IMR-90 (cell line): ENCODE data around the gene BBS12. TPM values are rescaled to one million over a fixed set of nuclear protein-coding genes. Genes with fewer than 3 reads are reported as not detected.

Source experiments
- ATAC-seq: fragments of 200-7000 bp; cut with Tn5 transposase; 2 replicates; pipeline ENCODE4 v1.9.1; 2020; ENCODE audit warnings: low read depth, mild to moderate bottlenecking, moderate library complexity
- Bru-seq: library from RNA; stranded (reverse); fragments of 400-500 nt; gene quantifications from one replicate; lab custom pipeline; 2021; lab: Mats Ljungman, UMichigan
- BruChase-seq, 2 experiments: library from RNA; stranded (reverse); fragments of 400-500 nt; gene quantifications; one replicate each; lab custom pipeline; 2021; lab: Mats Ljungman, UMichigan
- BruUV-seq: library from RNA; stranded (reverse); fragments of 400-500 nt; replicated peaks from 2 replicates; lab custom pipeline; 2021; lab: Mats Ljungman, UMichigan
- CTCF ChIA-PET: fragments of 300-600 bp; formaldehyde crosslinking; extraction: SDS; loops from one replicate; lab custom pipeline; 2021; ENCODE audit warnings: antibody characterized with exemption; lab: Yijun Ruan, JAX
- POLR2A ChIA-PET: fragments of 300-600 bp; sonication (Branson Sonifier 250); formaldehyde crosslinking; loops from one replicate; lab custom pipeline; 2022; ENCODE audit warnings: antibody characterized with exemption; ENCODE audit not compliant: unreplicated experiment; lab: Charles Lee
- DNase-seq: peaks from one replicate; pipeline ENCODE4 v3.0.0; 2013
- H2AFZ ChIP-seq: replicated peaks from 2 replicates; pipeline ENCODE3; 2013; ENCODE audit warnings: low read length, mild to moderate bottlenecking; ENCODE audit not compliant: poor library complexity
- H2AK5ac ChIP-seq: 2 replicates; pipeline ENCODE4 v1.6.1; 2013; ENCODE audit warnings: low read depth, low read length, inconsistent platforms
- H2AK9ac ChIP-seq: replicated peaks from 2 replicates; pipeline ENCODE3; 2013; ENCODE audit warnings: mild to moderate bottlenecking, low read depth, low read length, moderate library complexity; ENCODE audit not compliant: poor library complexity
- H2BK120ac ChIP-seq: 2 replicates; pipeline ENCODE4 v1.6.1; 2013; ENCODE audit warnings: low read depth, low read length, inconsistent platforms
- H2BK15ac ChIP-seq: 3 replicates; pipeline ENCODE4 v1.6.1; 2013; ENCODE audit warnings: low read depth, low read length, inconsistent platforms
- H2BK20ac ChIP-seq: 2 replicates; pipeline ENCODE4 v1.6.1; 2013; ENCODE audit warnings: low read depth, mild to moderate bottlenecking, inconsistent platforms, low read length, moderate library complexity
- H2BK5ac ChIP-seq: 2 replicates; pipeline ENCODE4 v1.6.1; 2013; ENCODE audit warnings: mild to moderate bottlenecking, low read depth, low read length, inconsistent platforms; ENCODE audit not compliant: poor library complexity, severe bottlenecking
- H3K14ac ChIP-seq: replicated peaks from 2 replicates; pipeline ENCODE4 v1.6.1; 2013; ENCODE audit warnings: low read depth, low read length, inconsistent platforms
- H3K18ac ChIP-seq: 2 replicates; pipeline ENCODE4 v1.6.1; 2013; ENCODE audit warnings: low read depth, low read length, control low read depth
- H3K23ac ChIP-seq: 2 replicates; pipeline ENCODE4 v1.6.1; 2013; ENCODE audit warnings: low read depth, low read length, inconsistent platforms
- H3K27ac ChIP-seq: 2 replicates; pipeline ENCODE4 v1.5.1; 2013; ENCODE audit warnings: mild to moderate bottlenecking, control low read depth, low read length; ENCODE audit not compliant: insufficient read depth
- H3K27me3 ChIP-seq: 2 replicates; pipeline ENCODE4 v1.6.1; 2013; ENCODE audit warnings: low read length; ENCODE audit not compliant: control insufficient read depth, insufficient read depth
- H3K36me3 ChIP-seq: 2 replicates; pipeline ENCODE4 v1.6.1; 2013; ENCODE audit warnings: low read length, mixed read lengths; ENCODE audit not compliant: control insufficient read depth, insufficient read depth
- H3K4ac ChIP-seq: 2 replicates; pipeline ENCODE4 v1.6.1; 2013; ENCODE audit warnings: low read depth, low read length, inconsistent platforms
- H3K4me1 ChIP-seq: 2 replicates; pipeline ENCODE4 v1.6.1; 2013; ENCODE audit warnings: low read length, mixed read lengths; ENCODE audit not compliant: control insufficient read depth, insufficient read depth
- H3K4me2 ChIP-seq: 2 replicates; pipeline ENCODE4 v1.6.1; 2013; ENCODE audit warnings: low read depth, mild to moderate bottlenecking, control low read depth, low read length, moderate library complexity
- H3K4me3 ChIP-seq: 2 replicates; pipeline ENCODE4 v1.5.1; 2013; ENCODE audit warnings: low read depth, mild to moderate bottlenecking, control low read depth, low read length, moderate library complexity; ENCODE audit not compliant: insufficient read depth
- H3K56ac ChIP-seq: 2 replicates; pipeline ENCODE4 v1.6.1; 2013; ENCODE audit warnings: low read length, inconsistent platforms; ENCODE audit not compliant: insufficient read depth; ENCODE audit errors: extremely low read depth
- H3K79me1 ChIP-seq, 2 experiments: 2 replicates each; pipeline ENCODE4 v1.6.1; 2013; ENCODE audit warnings: low read length in 2 of 2, inconsistent platforms in 1 of 2, low read depth in 1 of 2
- H3K9ac ChIP-seq: 2 replicates; pipeline ENCODE4 v1.6.1; 2013; ENCODE audit warnings: low read depth, low read length, control low read depth
- H3K9me1 ChIP-seq: 2 replicates; pipeline ENCODE4 v1.6.1; 2013; ENCODE audit warnings: low read length, inconsistent platforms; ENCODE audit not compliant: insufficient read depth
- H3K9me3 ChIP-seq: 2 replicates; pipeline ENCODE4 v1.6.1; 2013; ENCODE audit warnings: low read length; ENCODE audit not compliant: control insufficient read depth, insufficient read depth
- H4K20me1 ChIP-seq: 2 replicates; pipeline ENCODE4 v1.6.1; 2013; ENCODE audit warnings: low read length, inconsistent platforms; ENCODE audit not compliant: insufficient read depth
- H4K5ac ChIP-seq: 2 replicates; pipeline ENCODE4 v1.6.1; 2013; ENCODE audit warnings: mild to moderate bottlenecking, low read depth, low read length, control low read depth
- H4K8ac ChIP-seq, 2 experiments: 2 replicates each; pipeline ENCODE4 v1.6.1; 2013; ENCODE audit warnings: low read depth in 2 of 2, low read length in 2 of 2, control low read depth in 1 of 2, inconsistent platforms in 1 of 2
- H4K91ac ChIP-seq: 2 replicates; pipeline ENCODE4 v1.6.1; 2013; ENCODE audit warnings: low read depth, low read length, inconsistent platforms; ENCODE audit not compliant: insufficient read depth
- BHLHE40 ChIP-seq: fragments of 150-350 bp; IDR thresholded peaks from 2 replicates; pipeline ENCODE4 v1.6.1; 2016; ENCODE audit warnings: mild to moderate bottlenecking, low read depth, low read length
- CHD1 ChIP-seq: IDR thresholded peaks from 2 replicates; pipeline ENCODE4 v1.6.1; 2012; ENCODE audit warnings: low read depth, low read length, improper control_type of control experiment
- FOS ChIP-seq: fragments of 150-350 bp; IDR thresholded peaks from 2 replicates; pipeline ENCODE4 v1.6.1; 2016; ENCODE audit warnings: low read depth, low read length
- MAZ ChIP-seq: IDR thresholded peaks from 2 replicates; pipeline ENCODE4 v1.6.1; 2012; ENCODE audit warnings: low read depth, mild to moderate bottlenecking, low read length, improper control_type of control experiment, moderate library complexity, borderline replicate concordance
- MXI1 ChIP-seq: IDR thresholded peaks from 2 replicates; pipeline ENCODE4 v1.6.1; 2012; ENCODE audit warnings: low read depth, mild to moderate bottlenecking, low read length, moderate library complexity, borderline replicate concordance
- NFE2L2 ChIP-seq: fragments of 150-350 bp; IDR thresholded peaks from 2 replicates; pipeline ENCODE4 v1.6.1; 2016; ENCODE audit warnings: low read depth, mild to moderate bottlenecking, low read length
- POLR2A ChIP-seq: IDR thresholded peaks from 2 replicates; pipeline ENCODE4 v1.6.1; 2012; ENCODE audit warnings: mild to moderate bottlenecking, low read depth, low read length
- RAD21 ChIP-seq: IDR thresholded peaks from 2 replicates; pipeline ENCODE4 v1.6.1; 2012; ENCODE audit warnings: low read length, improper control_type of control experiment
- RCOR1 ChIP-seq: IDR thresholded peaks from 2 replicates; pipeline ENCODE4 v1.6.1; 2012; ENCODE audit warnings: mild to moderate bottlenecking, low read length, improper control_type of control experiment; ENCODE audit not compliant: insufficient replicate concordance
- RFX5 ChIP-seq: IDR thresholded peaks from 2 replicates; pipeline ENCODE4 v1.8.0; 2012; ENCODE audit warnings: low read depth, mild to moderate bottlenecking, low read length, moderate library complexity
- SMC3 ChIP-seq: fragments of 150-350 bp; IDR thresholded peaks from 2 replicates; pipeline ENCODE4 v1.6.1; 2016; ENCODE audit warnings: low read depth, mild to moderate bottlenecking, antibody characterized with exemption, low read length, moderate library complexity
- WGBS, 2 experiments: methylation state at CpG; one replicate each; pipeline versions ENCODE4 v1.1.5 to v1.1.7; 2013; ENCODE audit warnings: missing lambda C conversion rate in 2 of 2; ENCODE audit not compliant: insufficient read length in 1 of 2; ENCODE audit errors: extremely low coverage in 2 of 2; 5-methylcytosine and 5-hydroxymethylcytosine counted together
- dilution Hi-C: fragments of 300-500 bp; cut with HindIII; formaldehyde crosslinking; loops from one replicate; pipeline ENCODE4 v1.14.3; 2018; ENCODE audit warnings: low sequenced_read_pairs; ENCODE audit not compliant: unreplicated experiment
- in situ Hi-C: fragments of 300-500 bp; cut with MboI; formaldehyde crosslinking; loops from 3 replicates; pipeline ENCODE4 v1.14.3; 2019; ENCODE audit warnings: low sequenced_read_pairs, inconsistent platforms, mixed read lengths
- intact Hi-C: fragments of 100-400 bp; cut with micrococcal nuclease; formaldehyde crosslinking; loops from 2 replicates; pipeline ENCODE4 v1.10.0; 2022
- long read RNA-seq: library from polyadenylated mRNA; unstranded; transcript quantifications from one replicate; pipeline ENCODE4 v2.0.0, GENCODE V29; 2021; ENCODE audit not compliant: unreplicated experiment
- polyA plus RNA-seq, 3 experiments: library from polyadenylated mRNA; depleted of rRNA; stranded (reverse); fragments of >200 nt; gene quantifications; 2 replicates each; pipeline ENCODE4 v1.2.3, GENCODE V29; 2012; ENCODE audit warnings: low replicate concordance in 1 of 3
- total RNA-seq: library from RNA; depleted of rRNA; stranded (reverse); fragments of >200 nt; gene quantifications from 2 replicates; pipeline ENCODE4 v1.2.3, GENCODE V29; 2012; rRNA removed
- TF ChIP-seq, protein P1 (sequence below): conservative IDR thresholded peaks from 2 replicates; pipeline ENCODE4 v1.5.1; 2012; ENCODE audit warnings: mild to moderate bottlenecking, low read depth, low read length, improper control_type of control experiment

The BBS12 gene
- total RNA-seq (5.0 and 5.9 TPM in 2 replicates), polyA plus RNA-seq (2012; rRNA removed) (0.87 and 1.1 TPM in 2 replicates), Bru-seq, nascent RNA (percentile 40 among the genes with signal in this experiment), BruChase-seq, experiment 1, labeled RNA remaining after a 6-hour chase (percentile 35 among the genes with signal in this experiment), BruChase-seq, experiment 2, labeled RNA remaining after a 2-hour chase (percentile 42 among the genes with signal in this experiment)
- 0.27 and 0.43 TPM in 2 replicates for polyA plus RNA-seq (2012; cell fraction: cytosol; rRNA removed)
- polyA plus RNA-seq (2012; cell fraction: nucleus; rRNA removed; ENCODE audit: low replicate concordance): 0.04 and 0.46 TPM in 2 replicates
- long read RNA-seq, transcript BBS12-201 (2 exons, 3,244 nt): major isoform, 11 of 11 reads
- long read RNA-seq, partial matches to known transcripts: 0 of 11 reads
- long read RNA-seq, other reads (novel, unspliced or antisense): 0 of 11 reads

GRCh38 chr4:122732329-122733026 is at the start of gene BBS12:
Gene BBS12, plus strand, starts transcription at chr4:122732704. Its CDS starts 9,189 bp downstream, at chr4:122741893.
- ATAC-seq: peak; percentile 99
- in situ Hi-C loops: no loop called here
- no peaks in the 10 kb centered on the region for H3K9me3 ChIP-seq
- no peaks in the 10 kb centered on the region for H3K27me3 ChIP-seq
- ChIA-PET CTCF (interaction anchor here (1.0 to 1.5 kb wide), 9 partner anchors 13 to 198 kb away, joined by 3 to 6 read pairs (median 3); no protein-coding TSS in a partner anchor), POLR2A (interaction anchor here (0.7 kb wide), 1 partner anchor 130 kb away, joined by 3 read pairs; no protein-coding TSS in a partner anchor)
- H3K27ac ChIP-seq: peak within 1 kb of the TSS; percentile 36
- H4K91ac ChIP-seq: no peak within 1 kb of the TSS
- intact Hi-C loops: loop anchor here (1.0 kb wide), 1 partner anchor 182 kb away; no protein-coding TSS in a partner anchor
- peak within 1 kb of the TSS; percentile 25; the same call in 1 of the 2 replicates for H3K18ac ChIP-seq
- H3K4me3 ChIP-seq: peak within 1 kb of the TSS; percentile 55
- peak within 1 kb of the TSS; percentile 27 for H2BK5ac ChIP-seq
- dilution Hi-C loops: no loop called here
- BruUV-seq: no TSS peak
- peak within 1 kb of the TSS; percentile 42 for H3K4ac ChIP-seq
- peaks cover 2% of the 10 kb centered on the region for H3K4me1 ChIP-seq
- H2AFZ ChIP-seq: peak within 1 kb of the TSS; percentile 92
- no peaks in the 10 kb centered on the region for H4K20me1 ChIP-seq
- peak within 1 kb of the TSS; percentile 37; the same call in 1 of the 2 replicates for H3K56ac ChIP-seq
- peak within 1 kb of the TSS; percentile 57; the same call in 1 of the 2 replicates for H3K23ac ChIP-seq
- 0 out of 2 replicates have a peak within 1 kb of the TSS, but pooled peaks have one; percentile 21 for H2BK120ac ChIP-seq
- H3K14ac ChIP-seq: peak within 1 kb of the TSS; percentile 59
- H4K5ac ChIP-seq: peak within 1 kb of the TSS; percentile 30
- no peak within 1 kb of the TSS; the same call in 2 of the 3 replicates for H2BK15ac ChIP-seq
- H2AK5ac ChIP-seq: peak within 1 kb of the TSS; percentile 20; the same call in 1 of the 2 replicates
- H2BK20ac ChIP-seq: no peak within 1 kb of the TSS; the same call in 1 of the 2 replicates
- peak within 1 kb of the TSS; percentile 87 for H3K4me2 ChIP-seq
- peaks cover 3% of the 10 kb centered on the region; the same call in 1 of the 2 replicates for H3K9me1 ChIP-seq
- H3K79me1 ChIP-seq: peaks cover 7 to 11% of the 10 kb centered on the region in 2 experiments; a peak in 3 of 4 replicates
- H2AK9ac ChIP-seq: peak within 1 kb of the TSS; percentile 51
- DNase-seq: peak; percentile 99
- 0% methylated on average over 16 of the region's 37 CpGs; no CpG with 5 or more reads in 1 of the 2 experiments for WGBS, 2 experiments
- peak within 1 kb of the TSS; percentile 33 to 71; a peak in 3 of 4 replicates for H4K8ac ChIP-seq
- H3K9ac ChIP-seq: peak within 1 kb of the TSS; percentile 68
- H3K36me3 ChIP-seq: no peaks in the 10 kb centered on the region
- TF ChIP-seq RFX5 (peak; percentile 72), FOS (peak; percentile 44; the same call in 1 of the 2 replicates), RCOR1 (no peak), BHLHE40 (no peak), SMC3 (peak; percentile 56), MAZ (peak; percentile 90; the same call in 1 of the 2 replicates), NFE2L2 (no peak), MXI1 (peak; percentile 50; the same call in 1 of the 2 replicates), RAD21 (peak; percentile 53), POLR2A (peak; percentile 53; the same call in 1 of the 2 replicates), CHD1 (no peak)
- TF ChIP-seq, protein P1, sequence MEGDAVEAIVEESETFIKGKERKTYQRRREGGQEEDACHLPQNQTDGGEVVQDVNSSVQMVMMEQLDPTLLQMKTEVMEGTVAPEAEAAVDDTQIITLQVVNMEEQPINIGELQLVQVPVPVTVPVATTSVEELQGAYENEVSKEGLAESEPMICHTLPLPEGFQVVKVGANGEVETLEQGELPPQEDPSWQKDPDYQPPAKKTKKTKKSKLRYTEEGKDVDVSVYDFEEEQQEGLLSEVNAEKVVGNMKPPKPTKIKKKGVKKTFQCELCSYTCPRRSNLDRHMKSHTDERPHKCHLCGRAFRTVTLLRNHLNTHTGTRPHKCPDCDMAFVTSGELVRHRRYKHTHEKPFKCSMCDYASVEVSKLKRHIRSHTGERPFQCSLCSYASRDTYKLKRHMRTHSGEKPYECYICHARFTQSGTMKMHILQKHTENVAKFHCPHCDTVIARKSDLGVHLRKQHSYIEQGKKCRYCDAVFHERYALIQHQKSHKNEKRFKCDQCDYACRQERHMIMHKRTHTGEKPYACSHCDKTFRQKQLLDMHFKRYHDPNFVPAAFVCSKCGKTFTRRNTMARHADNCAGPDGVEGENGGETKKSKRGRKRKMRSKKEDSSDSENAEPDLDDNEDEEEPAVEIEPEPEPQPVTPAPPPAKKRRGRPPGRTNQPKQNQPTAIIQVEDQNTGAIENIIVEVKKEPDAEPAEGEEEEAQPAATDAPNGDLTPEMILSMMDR: peak; percentile 52
